OCI-LY1 (cell line): ENCODE measurements around the gene HOXB4.

ENCODE experiments used
- CTCF ChIP-seq: fragments of 200-600 bp; sonication (generic), shearing (Covaris generic); IDR thresholded peaks from 2 replicates; pipeline ENCODE4 v1.5.1; 2017; ENCODE audit warnings: mild to moderate bottlenecking, antibody characterized with exemption, low read length, moderate library complexity, mixed read lengths
- EZH2 ChIP-seq: fragments of 200-600 bp; sonication (generic), shearing (Covaris generic); IDR thresholded peaks from 2 replicates; pipeline ENCODE4 v1.8.0; 2017; ENCODE audit warnings: borderline replicate concordance, mixed run types, mild to moderate bottlenecking, antibody characterized with exemption, low read length, moderate library complexity, mixed read lengths

GRCh38 chr17:48610282-48611211 is 32.4 kb upstream of the HOXB4 start, which contains the start of gene HOXB7:
- TF ChIP-seq CTCF (no peak), EZH2 (no peak)
